Caco-2 (cell line): ENCODE measurements around the gene PRSS21. TPM values are rescaled to one million over a fixed set of nuclear protein-coding genes. Genes with fewer than 3 reads are reported as not detected.
A peak's percentile ranks its signal among the peaks of the same experiment; 100 is the strongest.

ENCODE experiments used
- BruUV-seq: library from RNA; stranded (reverse); fragments of 400-500 nt; replicated peaks from 2 replicates; lab custom pipeline; 2021; lab: Mats Ljungman, UMichigan
- CTCF ChIA-PET: fragments of 300-600 bp; sonication (Branson Sonifier 250); formaldehyde crosslinking; loops from one replicate; lab custom pipeline; 2022; ENCODE audit warnings: antibody characterized with exemption; lab: Charles Lee
- POLR2A ChIA-PET: fragments of 300-600 bp; sonication (Branson Sonifier 250); formaldehyde crosslinking; loops from one replicate; lab custom pipeline; 2022; ENCODE audit warnings: antibody characterized with exemption; lab: Charles Lee
- DNase-seq, 2 experiments: peaks; one replicate each; pipeline versions ENCODE4 v3.0.0 to v3.0.0-alpha.2; 2020 to 2022
- H3K27me3 ChIP-seq: replicated peaks from 2 replicates; pipeline ENCODE4 v1.6.0; 2011; ENCODE audit warnings: low read length; ENCODE audit not compliant: control insufficient read depth, insufficient read depth
- H3K36me3 ChIP-seq: 2 replicates; pipeline ENCODE4 v1.5.1; 2011; ENCODE audit warnings: low read length; ENCODE audit not compliant: control insufficient read depth, insufficient read depth
- H3K4me1 ChIP-seq: fragments of 250-450 bp; sonication (Bioruptor Pico); 2 replicates; pipeline ENCODE4 v1.5.1; 2020; ENCODE audit warnings: mild to moderate bottlenecking
- H3K4me3 ChIP-seq: 2 replicates; pipeline ENCODE4 v1.5.1; 2011; ENCODE audit warnings: low read depth, mild to moderate bottlenecking, control low read depth, low read length
- H3K9me3 ChIP-seq: fragments of 250-450 bp; sonication (Bioruptor Pico); 2 replicates; pipeline ENCODE4 v1.5.1; 2020; ENCODE audit warnings: mild to moderate bottlenecking, moderate library complexity
- H3K27ac Mint-ChIP-seq: one replicate; pipeline ENCODE4 v1.8.0; 2022; ENCODE audit warnings: mixed read lengths; ENCODE audit not compliant: unreplicated experiment
- H3K27me3 Mint-ChIP-seq: one replicate; pipeline ENCODE4 v1.8.0; 2022; ENCODE audit warnings: mixed read lengths; ENCODE audit not compliant: insufficient read depth, unreplicated experiment
- H3K36me3 Mint-ChIP-seq: one replicate; pipeline ENCODE4 v1.8.0; 2022; ENCODE audit warnings: mild to moderate bottlenecking, mixed read lengths; ENCODE audit not compliant: insufficient read depth, unreplicated experiment
- H3K4me1 Mint-ChIP-seq: one replicate; pipeline ENCODE4 v1.8.0; 2022; ENCODE audit warnings: low read depth, mixed read lengths; ENCODE audit not compliant: unreplicated experiment
- H3K4me3 Mint-ChIP-seq: one replicate; pipeline ENCODE4 v1.8.0; 2022; ENCODE audit warnings: mild to moderate bottlenecking, moderate library complexity, mixed read lengths; ENCODE audit not compliant: unreplicated experiment
- H3K9me3 Mint-ChIP-seq: one replicate; pipeline ENCODE4 v1.8.0; 2022; ENCODE audit warnings: mixed read lengths; ENCODE audit not compliant: unreplicated experiment
- intact Hi-C: fragments of 100-400 bp; cut with micrococcal nuclease; formaldehyde crosslinking; loops from one replicate; pipeline ENCODE4 v1.10.0; 2022; ENCODE audit not compliant: unreplicated experiment
- total RNA-seq: library from RNA; stranded (reverse); gene quantifications from 2 replicates; pipeline ENCODE4 v1.2.3, GENCODE V29; 2022
- TF ChIP-seq, protein P1 (sequence below), 2 experiments: fragments of 200-600 bp in 1 of 2; IDR thresholded peaks; 1 replicate in 1 of 2; 2 replicates in 1 of 2; pipeline versions ENCODE4 v1.5.1 to v1.8.0; 2011 to 2022; ENCODE audit warnings: antibody characterized with exemption in 1 of 2, control low read depth in 1 of 2, inconsistent platforms in 1 of 2, low read depth in 1 of 2, low read length in 1 of 2, mild to moderate bottlenecking in 1 of 2, moderate library complexity in 1 of 2; ENCODE audit not compliant: insufficient read depth in 1 of 2, severe bottlenecking in 1 of 2, unreplicated experiment in 1 of 2

Gene PRSS21
- total RNA-seq, 1 experiment from 2014 or later: not detected

DNA sequence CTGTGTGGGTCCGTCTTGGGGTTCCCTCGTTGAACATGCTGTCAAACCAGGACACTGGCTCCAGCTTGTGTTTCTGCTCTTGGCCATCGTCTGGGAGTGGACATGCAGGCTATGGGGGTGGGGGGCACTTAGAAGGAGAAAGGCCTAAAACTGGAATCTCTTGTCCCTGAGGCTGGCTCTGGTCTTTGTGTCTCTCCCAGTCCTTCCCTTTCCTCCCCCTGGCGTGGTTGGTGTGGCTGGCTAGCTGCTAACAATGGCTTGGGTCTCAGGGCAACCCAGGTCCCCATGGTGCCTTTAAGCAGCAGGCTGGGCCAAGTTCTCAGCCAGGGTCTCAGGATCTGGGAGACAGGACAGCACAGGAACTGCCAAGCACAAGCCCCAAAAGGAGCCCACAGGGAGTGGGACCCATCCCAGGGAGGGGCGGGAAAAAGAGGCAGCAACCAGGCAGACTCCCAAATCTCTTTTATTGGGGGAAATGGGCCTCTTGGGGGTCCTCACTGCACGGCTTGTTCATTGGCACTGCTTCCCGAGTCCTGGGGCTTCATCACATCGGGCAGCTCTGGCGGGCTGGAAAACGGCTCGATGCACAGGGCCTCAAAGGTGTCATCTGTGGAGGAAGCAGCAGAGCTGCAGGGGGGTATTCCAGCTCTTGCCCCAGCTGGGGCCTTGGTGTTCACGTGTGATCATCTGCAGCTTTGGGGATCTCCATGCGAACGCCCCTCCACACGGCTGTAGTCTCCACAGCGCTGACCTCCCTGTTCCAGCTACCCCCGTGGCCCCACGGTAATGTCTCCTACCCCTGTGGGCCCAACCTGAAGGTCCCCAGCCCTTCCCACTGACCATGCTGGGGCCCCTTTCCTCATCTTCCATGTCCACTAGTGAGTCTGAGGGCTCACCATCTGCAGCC lies 45.3 kb upstream of the PRSS21 start:
- intact Hi-C loops: no loop called here
- H3K27ac Mint-ChIP-seq: peak overlapping the region; percentile 25
- Histone ChIP-seq H3K4me3 (no peak overlapping the region), H3K27me3 (no peaks in the 10 kb centered on the region), H3K4me1 (0 out of 2 replicates have a peak, but pooled peaks cover 8% of the 10 kb centered on the region), H3K9me3 (no peaks in the 10 kb centered on the region), H3K36me3 (peaks cover 13% of the 10 kb centered on the region)
- no peaks in the 10 kb centered on the region for H3K9me3 Mint-ChIP-seq
- TF ChIP-seq, protein P1, sequence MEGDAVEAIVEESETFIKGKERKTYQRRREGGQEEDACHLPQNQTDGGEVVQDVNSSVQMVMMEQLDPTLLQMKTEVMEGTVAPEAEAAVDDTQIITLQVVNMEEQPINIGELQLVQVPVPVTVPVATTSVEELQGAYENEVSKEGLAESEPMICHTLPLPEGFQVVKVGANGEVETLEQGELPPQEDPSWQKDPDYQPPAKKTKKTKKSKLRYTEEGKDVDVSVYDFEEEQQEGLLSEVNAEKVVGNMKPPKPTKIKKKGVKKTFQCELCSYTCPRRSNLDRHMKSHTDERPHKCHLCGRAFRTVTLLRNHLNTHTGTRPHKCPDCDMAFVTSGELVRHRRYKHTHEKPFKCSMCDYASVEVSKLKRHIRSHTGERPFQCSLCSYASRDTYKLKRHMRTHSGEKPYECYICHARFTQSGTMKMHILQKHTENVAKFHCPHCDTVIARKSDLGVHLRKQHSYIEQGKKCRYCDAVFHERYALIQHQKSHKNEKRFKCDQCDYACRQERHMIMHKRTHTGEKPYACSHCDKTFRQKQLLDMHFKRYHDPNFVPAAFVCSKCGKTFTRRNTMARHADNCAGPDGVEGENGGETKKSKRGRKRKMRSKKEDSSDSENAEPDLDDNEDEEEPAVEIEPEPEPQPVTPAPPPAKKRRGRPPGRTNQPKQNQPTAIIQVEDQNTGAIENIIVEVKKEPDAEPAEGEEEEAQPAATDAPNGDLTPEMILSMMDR (IDR thresholded peaks at IDR 0.05; ENCODE audit: insufficient read depth in 1 of 2, low read depth in 1 of 2, low read length in 1 of 2, severe bottlenecking in 1 of 2, unreplicated experiment in 1 of 2): no peak
- H3K27me3 Mint-ChIP-seq: no peaks in the 10 kb centered on the region
- POLR2A ChIA-PET: interaction anchor here (1.0 kb wide), 1 partner anchor 19 kb away, joined by 4 read pairs; the partner anchor contains the start of gene SRRM2
- H3K4me1 Mint-ChIP-seq: peaks cover 22% of the 10 kb centered on the region
- no TSS peak for BruUV-seq
- H3K4me3 Mint-ChIP-seq: no peak overlapping the region
- DNase-seq: no peak
- H3K36me3 Mint-ChIP-seq: peaks cover 88% of the 10 kb centered on the region
- CTCF ChIA-PET: interaction anchor here (0.6 to 0.7 kb wide), 2 partner anchors 89 to 103 kb away, joined by 3 to 10 read pairs; no protein-coding TSS in a partner anchor

DNA sequence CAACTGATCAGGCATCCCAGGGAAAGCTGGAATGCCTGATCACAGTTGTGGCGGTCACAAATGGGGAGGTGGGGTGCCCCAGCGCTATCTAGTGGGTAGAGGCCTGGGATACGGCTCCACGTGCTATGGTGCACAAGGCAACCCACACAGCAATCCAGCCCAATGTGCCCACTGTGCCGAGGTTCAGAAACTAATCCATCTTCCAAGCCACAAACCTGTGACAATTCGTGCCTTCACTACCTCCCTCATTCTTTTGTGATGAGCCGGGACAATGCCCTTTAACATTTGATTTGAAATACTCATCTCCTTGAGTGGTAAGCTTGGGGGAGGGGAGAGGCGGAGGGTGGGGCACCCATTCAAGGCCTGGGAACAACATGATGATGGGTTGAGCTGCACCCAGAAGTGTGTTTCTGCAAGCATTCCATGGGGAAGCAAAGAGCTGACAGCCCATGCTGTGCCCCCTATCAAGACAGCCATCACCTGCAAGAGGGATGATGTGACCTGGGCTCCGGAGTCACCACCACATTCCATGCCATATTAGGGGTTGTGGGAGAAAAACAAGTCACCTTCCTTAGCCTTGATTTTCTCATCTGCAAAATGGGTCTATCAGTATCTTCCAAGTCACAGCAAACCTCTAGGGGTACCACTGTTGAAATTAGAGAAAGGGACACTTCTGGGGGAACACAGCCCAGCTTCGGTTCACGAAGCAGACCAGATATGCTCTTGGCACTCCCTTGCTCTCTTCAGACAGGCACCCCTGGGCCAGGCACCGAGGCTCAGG lies 43.7 kb upstream of the PRSS21 start:
- Mint-ChIP-seq H3K4me3 (no peak overlapping the region), H3K4me1 (peaks cover 17% of the 10 kb centered on the region)
- no TSS peak for BruUV-seq

More for the DNA sequence above, 43.7 kb upstream of the PRSS21 start:
- H3K9me3 Mint-ChIP-seq: no peaks in the 10 kb centered on the region
- no peak for DNase-seq
- intact Hi-C loops: no loop called here
- Histone ChIP-seq H3K27me3 (no peaks in the 10 kb centered on the region), H3K9me3 (no peaks in the 10 kb centered on the region), H3K4me3 (no peak overlapping the region), H3K36me3 (peaks cover 5% of the 10 kb centered on the region), H3K4me1 (peaks cover 8% of the 10 kb centered on the region; the same call in 1 of the 2 replicates)
- ChIA-PET CTCF (interaction anchor here (1.0 kb wide), 1 partner anchor 66 kb away, joined by 3 read pairs; no protein-coding TSS in a partner anchor), POLR2A (interaction anchor here (1.0 kb wide), 2 partner anchors 20 to 21 kb away, joined by 3 to 4 read pairs; partner anchors contain the start of gene SRRM2)
- peak overlapping the region; percentile 10 for H3K27ac Mint-ChIP-seq
- no peaks in the 10 kb centered on the region for H3K27me3 Mint-ChIP-seq
- TF ChIP-seq, protein P1 (IDR thresholded peaks at IDR 0.05; ENCODE audit: insufficient read depth in 1 of 2, low read depth in 1 of 2, low read length in 1 of 2, severe bottlenecking in 1 of 2, unreplicated experiment in 1 of 2): no peak
- H3K36me3 Mint-ChIP-seq: peaks cover 75% of the 10 kb centered on the region
